Measurements from ENCODE around the gene ARL14EPL. TPM values are rescaled to one million over a fixed set of nuclear protein-coding genes. Genes with fewer than 3 reads are reported as not detected.

Gene ARL14EPL
- total RNA-seq, 1 donor from 2014 or later: not detected

- no peak overlapping the region for H3K4me3 ChIP-seq (ENCODE audit: low read depth, low read length)
- FAIRE-seq (no peak), DNase-seq (ENCODE audit: low read depth) (peak; percentile 45)
- no peaks in the 10 kb centered on the region for H3K36me3 ChIP-seq (ENCODE audit: control insufficient read depth, insufficient read depth, low read length)
- no peaks in the 10 kb centered on the region for H3K27me3 ChIP-seq (ENCODE audit: control insufficient read depth, insufficient read depth, low read length)
- TF ChIP-seq, protein P1, sequence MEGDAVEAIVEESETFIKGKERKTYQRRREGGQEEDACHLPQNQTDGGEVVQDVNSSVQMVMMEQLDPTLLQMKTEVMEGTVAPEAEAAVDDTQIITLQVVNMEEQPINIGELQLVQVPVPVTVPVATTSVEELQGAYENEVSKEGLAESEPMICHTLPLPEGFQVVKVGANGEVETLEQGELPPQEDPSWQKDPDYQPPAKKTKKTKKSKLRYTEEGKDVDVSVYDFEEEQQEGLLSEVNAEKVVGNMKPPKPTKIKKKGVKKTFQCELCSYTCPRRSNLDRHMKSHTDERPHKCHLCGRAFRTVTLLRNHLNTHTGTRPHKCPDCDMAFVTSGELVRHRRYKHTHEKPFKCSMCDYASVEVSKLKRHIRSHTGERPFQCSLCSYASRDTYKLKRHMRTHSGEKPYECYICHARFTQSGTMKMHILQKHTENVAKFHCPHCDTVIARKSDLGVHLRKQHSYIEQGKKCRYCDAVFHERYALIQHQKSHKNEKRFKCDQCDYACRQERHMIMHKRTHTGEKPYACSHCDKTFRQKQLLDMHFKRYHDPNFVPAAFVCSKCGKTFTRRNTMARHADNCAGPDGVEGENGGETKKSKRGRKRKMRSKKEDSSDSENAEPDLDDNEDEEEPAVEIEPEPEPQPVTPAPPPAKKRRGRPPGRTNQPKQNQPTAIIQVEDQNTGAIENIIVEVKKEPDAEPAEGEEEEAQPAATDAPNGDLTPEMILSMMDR (IDR thresholded peaks at IDR 0.05; ENCODE audit: insufficient read depth, low read length, severe bottlenecking): peak; percentile 41
These were observed 35.9 kb downstream of the ARL14EPL start for GRCh38 chr5:116068028-116068632.

- Histone ChIP-seq H3K36me3 (ENCODE audit: control insufficient read depth, insufficient read depth, low read length) (no peaks in the 10 kb centered on the region), H3K27me3 (ENCODE audit: control insufficient read depth, insufficient read depth, low read length) (no peaks in the 10 kb centered on the region), H3K4me3 (ENCODE audit: low read depth, low read length) (no peak overlapping the region)
- DNase-seq (ENCODE audit: low read depth) (no peak), FAIRE-seq (no peak)
- TF ChIP-seq, protein P1 (IDR thresholded peaks at IDR 0.05; ENCODE audit: insufficient read depth, low read length, severe bottlenecking): no peak
These were observed 38.9 kb downstream of the ARL14EPL start for GRCh38 chr5:116071211-116071610.

- FAIRE-seq (no peak), DNase-seq (ENCODE audit: low read depth) (no peak)
- Histone ChIP-seq H3K27me3 (ENCODE audit: control insufficient read depth, insufficient read depth, low read length) (no peaks in the 10 kb centered on the region), H3K4me3 (ENCODE audit: low read depth, low read length) (no peak overlapping the region), H3K36me3 (ENCODE audit: control insufficient read depth, insufficient read depth, low read length) (no peaks in the 10 kb centered on the region)
- TF ChIP-seq, protein P1 (IDR thresholded peaks at IDR 0.05; ENCODE audit: insufficient read depth, low read length, severe bottlenecking): no peak
These were observed 43.0 kb downstream of the ARL14EPL start for GRCh38 chr5:116075191-116075831.

GRCh38 chr5:116076496-116076895 lies 44.2 kb downstream of the ARL14EPL start:
- Histone ChIP-seq H3K4me3 (ENCODE audit: low read depth, low read length) (no peak overlapping the region), H3K36me3 (ENCODE audit: control insufficient read depth, insufficient read depth, low read length) (no peaks in the 10 kb centered on the region), H3K27me3 (ENCODE audit: control insufficient read depth, insufficient read depth, low read length) (no peaks in the 10 kb centered on the region)
- DNase-seq (ENCODE audit: low read depth) (peak; percentile 6), FAIRE-seq (no peak)
- TF ChIP-seq, protein P1 (IDR thresholded peaks at IDR 0.05; ENCODE audit: insufficient read depth, low read length, severe bottlenecking): no peak

DNA sequence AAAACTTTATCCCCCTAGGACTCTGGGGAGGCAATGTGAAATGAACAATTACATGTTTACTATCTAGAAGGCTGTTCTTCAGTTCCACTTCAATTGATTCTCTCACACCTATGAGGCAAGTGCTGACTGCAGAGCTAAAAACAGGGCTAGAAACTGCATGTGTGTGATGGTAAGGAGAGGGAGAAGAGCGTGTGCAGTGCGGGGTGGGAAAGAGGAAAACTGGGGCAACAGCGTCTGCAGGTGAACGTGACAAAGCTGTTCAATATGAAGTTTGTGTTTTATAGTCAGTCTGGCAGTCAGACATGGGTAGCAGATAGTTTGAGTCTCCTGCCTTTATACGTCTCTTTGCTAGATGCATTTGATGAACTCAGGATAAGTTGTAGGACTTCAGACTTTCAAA lies 45.9 kb downstream of the ARL14EPL start:
- TF ChIP-seq, protein P1 (IDR thresholded peaks at IDR 0.05; ENCODE audit: insufficient read depth, low read length, severe bottlenecking): no peak
- Histone ChIP-seq H3K27me3 (ENCODE audit: control insufficient read depth, insufficient read depth, low read length) (no peaks in the 10 kb centered on the region), H3K4me3 (ENCODE audit: low read depth, low read length) (no peak overlapping the region), H3K36me3 (ENCODE audit: control insufficient read depth, insufficient read depth, low read length) (no peaks in the 10 kb centered on the region)
- no peak for FAIRE-seq
- no peak for DNase-seq (ENCODE audit: low read depth)

All from bronchial epithelial cell (primary cell).